Fibroblast of gingiva (primary cell): Measurements from ENCODE around the gene PRDM8.
A peak's percentile ranks its signal among the peaks of the same experiment; 100 is the strongest.

Experiments
- DNase-seq: peaks from one replicate; pipeline ENCODE4 v3.0.0-alpha.2; 2011; ENCODE audit warnings: low read depth

The PRDM8 gene

GRCh38 chr4:80201252-80202151 is 4.2 kb downstream of the PRDM8 start:
- peak; percentile 42 for DNase-seq

DNA sequence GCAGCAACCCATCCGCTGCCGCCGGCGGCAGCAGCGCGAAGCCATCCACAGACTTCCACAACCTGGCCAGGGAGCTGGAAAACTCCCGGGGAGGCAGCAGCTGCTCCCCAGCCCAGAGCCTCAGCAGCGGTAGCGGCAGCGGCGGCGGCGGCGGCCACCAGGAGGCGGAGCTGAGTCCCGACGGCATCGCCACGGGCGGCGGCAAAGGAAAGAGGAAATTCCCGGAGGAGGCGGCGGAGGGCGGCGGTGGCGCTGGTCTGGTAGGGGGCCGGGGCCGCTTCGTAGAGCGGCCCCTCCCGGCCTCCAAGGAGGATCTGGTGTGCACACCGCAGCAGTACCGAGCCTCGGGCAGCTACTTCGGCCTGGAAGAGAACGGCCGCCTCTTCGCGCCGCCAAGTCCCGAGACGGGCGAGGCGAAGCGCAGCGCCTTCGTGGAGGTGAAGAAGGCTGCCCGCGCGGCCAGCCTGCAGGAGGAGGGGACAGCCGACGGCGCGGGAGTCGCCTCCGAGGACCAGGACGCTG is 4.9 kb downstream of the PRDM8 start:
- DNase-seq: peak; percentile 76

GRCh38 chr4:80202741-80203553 is 5.6 kb downstream of the PRDM8 start:
- peak; percentile 31 for DNase-seq

- DNase-seq: no peak
These were observed 7.2 kb downstream of the PRDM8 start for GRCh38 chr4:80204433-80205011.

DNA sequence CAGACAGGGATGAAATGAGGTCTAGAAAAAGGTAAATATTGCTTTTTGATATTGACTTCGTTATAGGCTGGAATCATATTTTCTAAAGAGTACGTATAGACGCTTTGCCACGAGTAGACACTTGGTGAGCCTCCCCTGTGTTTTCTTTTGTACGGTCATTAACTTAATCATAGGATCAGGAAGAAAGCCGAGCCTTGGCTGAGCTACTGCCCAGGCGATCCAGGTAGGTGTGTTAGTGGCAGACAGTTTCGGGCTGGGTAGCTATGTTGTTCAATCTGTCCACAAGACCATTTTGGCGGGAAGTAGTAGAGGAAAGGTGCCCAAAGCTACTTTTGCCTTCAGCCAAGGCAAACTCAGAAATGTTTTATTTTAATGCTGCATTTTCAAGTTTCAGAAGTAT is 8.8 kb downstream of the PRDM8 start:
- DNase-seq: no peak

- no peak for DNase-seq
These were observed 9.3 kb downstream of the PRDM8 start for GRCh38 chr4:80206521-80207171.

- DNase-seq: no peak
These were observed 9.9 kb downstream of the PRDM8 start for GRCh38 chr4:80207172-80207583.

DNA sequence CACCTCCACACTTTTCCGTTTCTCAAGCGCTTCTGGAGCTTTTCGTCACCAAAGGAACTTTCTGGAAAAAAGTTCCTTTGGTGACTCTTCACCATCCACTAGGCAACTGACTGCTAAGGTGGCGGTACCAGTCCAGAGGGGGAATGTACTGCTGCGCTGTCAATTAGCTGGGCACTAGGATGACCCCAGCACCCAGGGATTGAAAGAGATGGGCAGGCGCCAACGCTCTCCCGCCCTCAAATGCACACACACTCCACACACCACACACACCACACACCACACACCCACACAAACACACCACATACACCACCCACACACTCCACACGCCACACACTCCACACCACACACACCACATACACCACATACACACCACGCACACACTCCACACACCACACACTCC is 10.4 kb downstream of the PRDM8 start:
- no peak for DNase-seq

DNA sequence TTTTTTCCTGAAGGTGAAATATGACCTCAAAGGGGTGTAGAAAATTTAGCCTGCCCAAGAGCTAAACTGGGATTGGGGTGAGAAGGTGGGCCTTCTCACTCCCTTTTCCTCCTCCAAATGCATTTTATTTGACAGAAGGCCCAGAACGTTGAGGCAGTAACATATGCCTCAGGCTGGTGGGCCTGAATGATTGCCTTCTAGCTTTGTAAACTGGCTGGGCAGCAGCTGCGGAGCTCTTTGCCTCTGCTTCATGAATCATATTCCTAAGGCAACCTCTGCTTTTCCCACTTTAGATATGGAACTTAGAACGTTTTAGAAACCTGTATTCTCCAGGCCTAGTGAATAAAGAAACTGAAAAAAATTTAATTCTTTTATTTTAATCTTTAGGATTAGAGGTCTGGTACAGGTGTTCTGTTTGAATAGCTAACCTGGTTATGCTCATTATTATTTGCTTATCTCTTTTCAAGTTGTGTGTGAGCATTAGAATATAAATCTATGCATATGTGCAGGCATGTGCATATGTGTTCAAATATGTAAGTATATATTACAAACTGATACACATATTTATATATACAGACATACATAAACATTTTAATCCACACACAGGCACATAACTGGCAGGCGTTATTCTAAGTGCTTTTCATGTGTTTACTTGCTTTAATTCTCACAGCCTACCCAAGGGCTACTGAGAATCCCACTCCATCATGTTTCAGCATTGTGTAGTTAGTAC is 11.5 kb downstream of the PRDM8 start:
- DNase-seq: no peak

GRCh38 chr4:80209340-80209701 is 12.0 kb downstream of the PRDM8 start:
- no peak for DNase-seq

GRCh38 chr4:80210549-80210948 is 13.2 kb downstream of the PRDM8 start:
- no peak for DNase-seq

DNA sequence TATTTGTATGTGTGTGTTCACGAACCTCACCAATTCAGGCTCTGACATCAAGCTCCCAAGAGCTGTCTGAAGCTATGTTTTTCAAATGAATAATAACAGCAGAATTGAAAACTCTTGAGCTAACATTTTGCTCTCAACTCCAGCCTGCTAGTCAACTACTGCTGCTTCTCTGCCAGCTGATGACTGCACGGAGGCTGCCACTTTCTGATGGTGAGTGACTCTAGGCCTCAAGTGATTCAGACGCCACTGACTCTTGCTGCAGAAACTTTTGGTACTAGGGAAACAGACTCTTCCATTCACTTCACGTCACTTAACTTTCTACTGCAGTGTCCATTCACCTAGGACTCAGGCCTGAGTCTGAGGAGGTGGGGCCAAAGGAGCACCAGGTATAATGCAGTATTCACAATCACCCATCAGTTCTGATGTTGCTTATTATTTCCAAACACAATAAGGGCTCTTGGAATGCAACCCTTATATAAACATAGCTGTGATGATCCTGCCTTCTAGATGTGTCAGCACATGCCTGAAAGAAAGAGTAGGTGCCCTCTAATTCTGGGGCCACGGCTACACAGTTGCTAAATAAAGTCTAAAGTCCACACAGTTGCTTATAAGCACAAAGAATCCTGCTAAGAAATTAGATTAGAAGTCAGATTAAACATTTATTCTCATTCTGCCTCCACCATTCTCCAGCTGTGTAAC is 16.0 kb downstream of the PRDM8 start:
- DNase-seq: peak; percentile 44

GRCh38 chr4:80215449-80216052 is 18.2 kb downstream of the PRDM8 start:
- peak; percentile 46 for DNase-seq

DNA sequence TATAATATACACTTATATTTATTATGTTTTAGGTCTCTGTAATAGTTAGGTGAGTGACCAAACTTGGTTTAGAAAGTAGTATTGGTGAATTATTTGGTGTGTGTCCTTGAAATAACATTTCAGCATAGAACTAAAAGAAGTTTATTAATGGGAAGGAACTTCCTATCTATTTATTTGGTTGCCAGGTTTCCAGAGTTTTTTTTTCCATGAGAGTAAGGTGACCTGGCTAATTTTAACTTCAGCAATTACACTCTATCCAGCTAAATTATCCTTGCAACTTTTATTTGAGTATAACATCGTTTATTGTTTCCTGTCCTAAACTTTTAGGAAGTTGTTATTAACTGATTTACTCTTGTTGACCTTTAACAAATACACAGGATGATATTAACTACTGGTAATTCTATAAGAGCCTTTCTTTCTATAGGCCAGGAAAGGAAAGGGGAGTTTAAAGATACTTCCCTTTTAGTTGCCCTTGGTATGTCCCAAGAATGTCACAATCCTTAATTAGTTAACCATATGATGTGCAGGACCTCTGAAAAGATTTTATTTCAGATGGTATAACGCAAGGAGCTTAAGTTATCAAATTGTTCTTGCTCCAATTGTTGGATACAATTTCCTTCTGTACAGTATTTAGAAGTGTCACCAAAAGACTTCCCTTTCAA is 18.9 kb downstream of the PRDM8 start:
- DNase-seq: no peak

- no peak for DNase-seq
These were observed 22.2 kb downstream of the PRDM8 start for GRCh38 chr4:80219301-80220025.

- no peak for DNase-seq
These were observed 23.4 kb downstream of the PRDM8 start for GRCh38 chr4:80220711-80221110.

GRCh38 chr4:80221161-80221560 is 23.9 kb downstream of the PRDM8 start:
- DNase-seq: peak; percentile 46

DNA sequence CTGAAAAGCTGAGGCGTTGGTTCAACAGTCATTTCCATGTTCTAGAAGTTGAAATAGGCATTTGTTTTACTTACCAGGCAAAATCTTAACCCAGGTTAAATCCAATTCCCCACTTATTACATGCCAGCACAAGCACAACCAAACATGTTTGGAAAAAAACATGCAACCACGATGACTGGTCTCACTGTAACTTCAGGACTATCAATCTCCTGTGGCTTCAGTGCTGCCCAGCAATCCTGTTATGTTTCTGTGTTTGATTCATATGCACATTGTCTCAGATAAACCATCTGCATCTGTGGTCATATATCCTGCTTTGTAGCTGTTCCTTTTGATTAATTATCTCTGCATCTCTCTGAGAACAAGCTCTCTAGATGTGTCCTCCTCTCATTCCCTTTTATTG is 28.3 kb downstream of the PRDM8 start:
- no peak for DNase-seq

DNA sequence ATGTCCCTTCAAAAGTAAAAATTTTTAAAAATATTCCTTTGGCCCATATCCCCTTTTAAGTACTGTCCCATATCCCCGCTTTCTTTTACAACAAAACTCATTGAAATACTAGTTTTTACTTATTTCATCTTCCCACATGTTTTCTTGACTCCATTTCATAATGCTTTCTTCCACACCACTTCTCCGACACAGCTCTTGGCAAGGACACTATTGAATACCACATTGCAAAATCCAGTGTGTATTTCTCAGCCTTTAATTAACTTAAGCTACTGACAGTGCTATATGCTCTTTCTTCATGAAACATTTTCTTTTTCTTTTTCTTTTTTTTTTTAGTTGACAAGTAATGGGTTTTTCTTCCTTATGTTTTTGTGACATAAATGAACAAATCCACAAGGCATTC is 28.8 kb downstream of the PRDM8 start:
- peak; percentile 76 for DNase-seq
